ENCODE data around the gene KCNN3. TPM values are rescaled to one million over a fixed set of nuclear protein-coding genes. Genes with fewer than 3 reads are reported as not detected.

KCNN3 gene
- total RNA-seq, 1 donor from 2014 or later = 0.27 TPM

- intact Hi-C loops (cut with micrococcal nuclease) = no loop called here
Observed at GRCh38 chr1:154739654-154740053, 130.4 kb downstream of the KCNN3 start.

GRCh38 chr1:154736841-154737240, 133.2 kb downstream of the KCNN3 start:
- intact Hi-C loops (cut with micrococcal nuclease) = no loop called here

DNA sequence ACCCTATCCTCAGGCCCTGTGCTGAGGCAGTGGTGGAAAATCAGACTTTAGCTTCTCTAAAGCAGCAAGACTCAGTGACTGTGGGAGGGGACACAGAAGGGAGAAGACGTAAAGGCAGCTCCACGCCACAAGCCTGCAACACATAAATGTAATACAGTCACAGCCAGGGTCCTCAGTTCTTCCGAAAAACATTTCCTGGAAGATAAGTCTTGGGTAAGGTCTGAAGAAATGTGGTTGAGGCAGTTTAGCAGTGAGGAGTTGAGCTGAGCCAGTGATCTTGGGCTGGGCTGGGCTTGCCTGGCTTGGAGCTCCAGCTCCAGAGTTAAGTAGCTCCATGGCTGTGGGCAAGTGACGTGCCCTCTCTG, 134.3 kb downstream of the KCNN3 start:
- intact Hi-C loops (cut with micrococcal nuclease) = no loop called here

- intact Hi-C loops (cut with micrococcal nuclease) = no loop called here
Observed at GRCh38 chr1:154735061-154735803, 134.8 kb downstream of the KCNN3 start.

DNA sequence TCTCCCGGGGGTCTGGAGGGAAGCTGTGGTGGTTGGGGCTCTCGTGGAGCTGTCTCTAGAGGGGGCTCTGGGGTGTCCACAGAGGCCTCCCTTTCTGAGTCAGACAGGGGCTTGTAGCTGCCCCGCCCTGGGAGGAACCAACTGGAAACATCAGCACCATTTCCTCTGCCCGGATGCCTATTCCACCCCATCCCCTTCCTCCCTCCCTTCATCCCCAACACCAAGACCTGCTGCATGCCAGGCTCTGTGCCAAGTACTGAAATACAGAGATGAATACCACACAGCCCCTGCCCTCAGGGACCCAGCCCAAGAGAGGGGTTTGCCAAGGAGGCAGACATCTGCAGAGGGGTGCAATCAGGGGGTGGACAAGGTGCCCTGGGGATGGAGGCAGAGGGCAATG, 136.5 kb downstream of the KCNN3 start:
- intact Hi-C loops (cut with micrococcal nuclease) = no loop called here

- intact Hi-C loops (cut with micrococcal nuclease) = no loop called here
Observed at GRCh38 chr1:154730986-154731489, 139.0 kb downstream of the KCNN3 start.

GRCh38 chr1:154730259-154730658, 139.8 kb downstream of the KCNN3 start:
- intact Hi-C loops (cut with micrococcal nuclease) = no loop called here

GRCh38 chr1:154729577-154729976, 140.5 kb downstream of the KCNN3 start:
- intact Hi-C loops (cut with micrococcal nuclease) = no loop called here

GRCh38 chr1:154729031-154729442, 141.0 kb downstream of the KCNN3 start:
- intact Hi-C loops (cut with micrococcal nuclease) = no loop called here

GRCh38 chr1:154726896-154727753, 143.0 kb downstream of the KCNN3 start:
- intact Hi-C loops (cut with micrococcal nuclease) = no loop called here

- intact Hi-C loops (cut with micrococcal nuclease) = no loop called here
Observed at GRCh38 chr1:154726443-154726842, 143.6 kb downstream of the KCNN3 start.

DNA sequence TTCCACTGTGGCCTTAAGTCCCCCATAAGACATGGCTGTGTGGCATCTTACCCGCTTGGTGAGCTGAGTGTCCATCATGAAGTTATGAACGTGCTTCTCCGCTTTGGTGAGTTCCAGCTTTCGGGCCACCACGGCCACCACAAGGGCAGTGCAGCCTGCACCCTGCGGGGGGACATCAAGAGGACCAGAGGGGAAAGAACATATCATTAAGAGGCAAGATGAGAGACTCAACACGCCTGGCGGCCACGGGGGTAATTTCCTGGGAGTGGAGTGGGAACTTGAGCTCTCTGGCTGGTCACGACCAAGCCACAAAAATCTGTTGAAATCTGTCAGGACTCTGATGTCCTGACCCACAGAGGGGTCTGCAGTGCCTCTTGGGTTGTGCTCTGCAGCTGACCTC, 144.2 kb downstream of the KCNN3 start:
- intact Hi-C loops (cut with micrococcal nuclease) = no loop called here

DNA sequence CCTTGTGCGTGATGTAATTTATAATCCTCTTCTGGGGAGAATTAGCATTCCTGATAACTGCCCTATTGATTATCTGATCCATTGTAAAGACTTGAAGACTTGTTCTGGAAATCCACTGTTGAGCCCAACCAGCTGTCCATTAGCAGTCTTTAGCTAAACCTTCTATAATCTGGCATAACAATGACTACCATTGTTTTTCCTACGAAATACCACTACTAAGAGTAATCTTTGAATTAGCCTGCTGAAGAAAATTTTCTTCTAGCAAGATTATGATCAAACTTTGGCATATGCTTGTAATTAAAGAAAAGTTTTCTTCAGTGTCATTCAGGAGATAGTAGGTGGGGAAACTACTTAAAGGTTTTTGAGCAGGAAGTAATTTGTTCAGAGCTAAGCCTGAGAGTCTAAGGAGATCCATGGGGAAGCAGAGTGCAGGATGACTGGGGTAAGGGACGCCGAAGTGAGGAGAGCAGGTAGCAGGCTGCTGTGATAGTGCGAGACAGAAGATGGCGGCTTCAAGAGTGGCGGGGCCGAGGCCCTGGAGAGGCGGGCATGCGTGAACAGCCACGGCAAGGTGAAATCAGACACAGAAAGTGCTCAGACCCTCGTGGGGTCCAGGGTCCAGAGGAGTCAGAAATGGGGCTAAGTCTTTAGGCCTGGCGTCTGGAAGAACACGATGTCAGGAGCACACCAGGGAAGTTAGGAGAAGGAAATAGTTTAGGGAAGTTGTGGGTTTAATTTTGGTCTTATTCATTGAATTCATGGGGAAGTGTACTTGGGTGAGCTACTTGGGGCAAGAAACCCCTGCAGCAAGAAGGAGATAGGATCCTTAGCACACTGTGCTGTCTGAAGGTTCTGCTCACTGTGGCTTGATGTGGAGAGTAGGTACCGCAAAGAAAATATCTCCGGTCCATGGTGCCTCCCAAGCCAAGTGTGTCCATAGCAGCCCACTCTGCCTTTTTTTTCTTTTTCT, 149.5 kb downstream of the KCNN3 start:
- intact Hi-C loops (cut with micrococcal nuclease) = no loop called here

- intact Hi-C loops (cut with micrococcal nuclease) = loop anchor here (5.0 kb wide), 1 partner anchor 38 kb away; no protein-coding TSS in a partner anchor
Observed at GRCh38 chr1:154719586-154720327, 150.3 kb downstream of the KCNN3 start.

DNA sequence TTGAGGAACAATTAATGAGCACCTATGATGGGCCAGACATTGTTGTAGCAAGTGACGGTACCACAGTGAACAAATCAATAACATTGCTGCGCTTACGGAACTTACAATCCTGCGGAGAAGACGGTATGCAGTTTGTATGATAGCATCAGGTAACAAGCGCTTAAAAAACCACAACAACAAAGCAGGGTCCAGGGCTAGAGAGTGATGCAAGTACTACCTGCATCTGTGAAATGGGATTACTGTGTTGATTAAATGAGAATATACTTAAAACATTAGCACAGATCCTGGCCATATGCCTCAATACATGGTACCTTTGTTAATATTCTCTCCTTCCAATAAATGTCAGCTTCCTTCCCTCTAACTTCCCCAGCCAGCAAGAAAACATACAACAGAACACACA, 151.5 kb downstream of the KCNN3 start:
- intact Hi-C loops (cut with micrococcal nuclease) = loop anchor here (5.0 kb wide), 1 partner anchor 39 kb away; no protein-coding TSS in a partner anchor

DNA sequence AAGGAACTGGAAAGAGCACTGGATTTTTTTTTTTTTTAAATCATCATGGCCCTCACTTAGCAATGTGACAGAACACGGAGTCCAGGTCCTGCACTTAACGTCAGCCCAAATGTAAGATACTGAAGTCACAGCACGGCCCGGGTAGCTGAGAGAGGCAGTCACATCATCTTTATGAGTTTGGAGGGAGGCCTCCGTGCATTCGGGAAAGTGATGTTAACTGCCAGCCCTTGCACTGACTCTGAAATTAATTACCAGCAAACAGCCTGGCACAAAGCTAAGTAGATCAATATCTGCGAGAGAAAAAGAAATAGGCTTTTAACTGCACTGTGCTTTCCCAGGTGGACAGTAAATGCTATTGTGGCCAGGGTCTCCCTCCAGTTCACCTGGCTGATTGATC, 152.6 kb downstream of the KCNN3 start:
- intact Hi-C loops (cut with micrococcal nuclease) = loop anchor here (5.0 kb wide), 1 partner anchor 40 kb away; no protein-coding TSS in a partner anchor

- intact Hi-C loops (cut with micrococcal nuclease) = loop anchor here (5.0 kb wide), 1 partner anchor 40 kb away; no protein-coding TSS in a partner anchor
Observed at GRCh38 chr1:154716614-154717527, 153.2 kb downstream of the KCNN3 start.

- intact Hi-C loops (cut with micrococcal nuclease) = loop anchor here (5.0 kb wide), 1 partner anchor 41 kb away; no protein-coding TSS in a partner anchor
Observed at GRCh38 chr1:154716011-154716410, 154.1 kb downstream of the KCNN3 start.

DNA sequence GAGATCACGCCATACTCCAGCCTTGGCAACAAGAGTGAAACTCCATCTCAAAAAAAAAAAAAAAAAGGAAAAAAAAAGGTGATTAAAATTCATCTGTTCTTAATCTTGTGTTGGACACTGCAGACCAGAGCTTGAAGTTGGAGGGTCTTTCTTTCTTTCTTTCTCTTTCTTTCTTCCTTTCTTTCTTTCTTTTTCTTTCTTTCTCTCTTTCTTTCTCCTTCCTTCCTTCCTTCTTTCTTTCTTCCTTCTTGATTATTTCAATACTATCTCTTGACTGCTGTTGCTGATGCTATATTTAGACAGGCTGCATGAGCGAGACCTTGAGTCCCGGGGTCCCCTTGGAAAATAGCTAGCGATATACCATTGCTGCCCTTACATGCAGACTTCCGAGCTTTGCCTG, 154.7 kb downstream of the KCNN3 start:
- intact Hi-C loops (cut with micrococcal nuclease) = loop anchor here (5.0 kb wide), 1 partner anchor 42 kb away; no protein-coding TSS in a partner anchor

Measured in T-helper 1 cell treated with Interleukin-12 subunit alpha and Interleukin-12 subunit beta and Interleukin-4 antibody, amounts not matched to agents 30 ng/mL and 1 ng/mL, for 36 hours (primary cell).